GM19240 (cell line): ENCODE measurements around the gene MRPL36.

Experiments used
- DNase-seq: peaks from one replicate; pipeline ENCODE4 v3.0.0; 2011; ENCODE audit warnings: low spot score; ENCODE audit not compliant: insufficient read length

MRPL36 gene

DNA sequence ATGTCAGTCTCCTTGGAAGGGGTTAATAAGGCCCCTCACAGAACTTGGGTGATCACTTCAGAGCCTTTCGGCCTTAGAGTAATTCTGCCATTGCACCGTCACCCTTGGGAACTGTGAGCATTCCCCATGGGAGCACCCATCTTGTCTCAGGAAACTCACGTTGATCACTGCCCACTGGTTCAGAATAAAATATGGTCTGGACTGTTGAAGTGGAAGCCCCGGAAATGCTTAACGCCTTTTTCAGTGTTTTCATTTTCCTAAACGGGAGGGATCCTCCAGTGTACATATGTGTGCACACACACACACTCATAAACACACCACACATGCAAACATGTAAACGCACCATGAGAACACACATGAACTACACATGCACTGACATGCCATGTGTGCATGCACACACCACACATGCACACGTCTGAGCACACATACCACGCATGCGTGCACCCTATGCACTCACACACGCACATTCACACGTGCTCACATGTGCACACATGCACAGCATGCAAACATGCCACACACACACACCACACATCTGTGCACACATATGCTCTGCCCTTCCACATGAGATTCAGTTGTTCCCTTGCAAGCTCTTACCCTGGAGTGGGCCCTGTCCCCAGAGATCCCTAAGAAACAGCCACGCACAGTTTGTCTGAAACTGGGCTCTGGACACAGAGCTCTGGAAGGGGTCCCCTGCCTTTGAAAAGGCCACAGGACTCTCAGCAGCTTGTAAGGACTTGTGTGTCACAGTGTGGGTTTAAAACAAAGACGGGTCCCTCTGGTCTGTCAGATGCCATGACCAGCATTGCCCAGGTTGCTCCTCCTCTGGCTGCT, 17.0 kb downstream of the MRPL36 start:
- no peak for DNase-seq

GRCh38 chr5:1781726-1782384, 17.8 kb downstream of the MRPL36 start:
- DNase-seq, result no peak

GRCh38 chr5:1781107-1781506, 18.5 kb downstream of the MRPL36 start:
- DNase-seq, result no peak

- no peak for DNase-seq
These were observed 19.1 kb downstream of the MRPL36 start for GRCh38 chr5:1780614-1780930.

DNA sequence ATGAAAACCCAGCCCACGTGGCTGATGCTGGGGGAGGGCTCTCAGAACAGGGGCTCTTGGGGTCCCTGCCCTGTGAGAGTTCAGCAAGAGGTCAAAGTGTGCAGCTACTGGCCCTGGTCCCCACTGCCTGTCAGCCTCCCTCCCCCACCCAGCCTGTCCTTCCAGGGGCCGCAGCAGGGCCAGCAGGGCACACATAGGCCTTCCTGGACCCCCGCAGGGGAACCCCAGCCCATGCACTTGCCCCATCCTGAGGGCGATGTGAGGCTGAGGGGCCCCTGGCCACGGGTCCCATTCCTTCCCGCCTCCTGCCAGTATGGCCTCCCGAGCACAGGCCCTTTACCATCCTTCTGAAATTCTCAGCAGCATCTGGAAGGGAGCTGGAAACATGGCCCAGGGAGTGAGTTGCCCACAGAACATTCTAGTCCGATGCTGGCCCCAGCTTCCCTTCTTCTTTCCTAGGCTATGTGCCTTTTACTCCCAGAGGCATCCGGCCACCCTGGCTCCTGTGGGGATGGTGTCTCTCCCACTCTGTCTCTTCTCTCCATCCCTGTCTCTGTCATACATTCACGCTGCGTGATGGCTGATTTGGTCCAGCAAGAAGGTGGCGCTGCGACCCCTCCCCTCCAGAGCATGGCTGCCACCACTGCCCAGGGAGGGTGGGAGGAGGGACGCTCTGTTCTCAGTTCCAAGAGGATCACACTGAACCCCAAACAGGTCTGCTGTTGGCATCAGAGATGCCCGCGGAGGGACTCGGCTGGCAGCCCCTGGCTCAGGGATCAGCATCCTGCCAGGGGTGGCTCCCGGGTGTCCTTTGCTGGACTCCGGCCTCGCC, 19.6 kb downstream of the MRPL36 start:
- no peak for DNase-seq

GRCh38 chr5:1779021-1779680, 20.5 kb downstream of the MRPL36 start:
- DNase-seq, result no peak

DNA sequence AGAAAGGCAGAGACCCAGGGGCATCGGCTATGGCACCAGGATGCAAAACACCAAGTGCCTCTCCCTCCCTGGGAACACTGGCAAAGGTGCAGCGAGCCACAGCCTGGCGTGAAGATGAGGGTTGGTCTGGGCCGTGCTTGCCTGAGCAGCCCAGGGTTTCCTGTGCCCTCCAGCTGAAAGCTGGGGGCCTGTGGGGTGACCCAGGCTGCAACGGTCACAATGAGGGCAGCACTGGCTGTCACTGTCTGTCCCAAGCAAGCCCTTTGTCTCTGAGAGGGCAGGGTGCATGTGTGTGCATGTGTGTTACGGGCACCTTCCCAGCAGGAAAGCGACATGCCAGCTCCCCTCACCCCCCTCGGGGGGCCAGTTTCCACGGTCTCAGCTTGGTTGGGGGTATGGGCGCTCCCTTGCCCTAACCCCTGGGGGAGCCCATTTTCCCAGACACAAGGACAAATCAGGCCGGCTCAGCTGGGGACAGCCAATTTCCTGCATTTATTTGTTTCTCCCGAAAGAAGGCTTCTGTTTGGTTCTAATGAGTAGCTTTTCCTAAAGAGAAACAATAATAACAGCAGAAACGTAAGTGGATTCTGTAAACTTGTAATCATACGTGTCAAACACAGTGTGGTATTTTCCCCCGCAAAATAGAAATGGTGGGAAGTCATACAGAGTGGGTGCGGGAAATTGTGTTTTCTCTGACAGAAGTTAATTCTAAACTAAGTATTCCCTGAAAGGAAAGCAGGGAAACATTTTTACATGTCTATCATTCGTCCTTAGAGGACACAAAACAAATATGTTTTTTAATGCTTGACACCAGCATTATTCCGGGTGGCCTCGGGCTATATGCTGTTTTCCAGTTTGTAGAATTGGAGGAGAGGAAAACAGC, 21.3 kb downstream of the MRPL36 start:
- no peak for DNase-seq

DNA sequence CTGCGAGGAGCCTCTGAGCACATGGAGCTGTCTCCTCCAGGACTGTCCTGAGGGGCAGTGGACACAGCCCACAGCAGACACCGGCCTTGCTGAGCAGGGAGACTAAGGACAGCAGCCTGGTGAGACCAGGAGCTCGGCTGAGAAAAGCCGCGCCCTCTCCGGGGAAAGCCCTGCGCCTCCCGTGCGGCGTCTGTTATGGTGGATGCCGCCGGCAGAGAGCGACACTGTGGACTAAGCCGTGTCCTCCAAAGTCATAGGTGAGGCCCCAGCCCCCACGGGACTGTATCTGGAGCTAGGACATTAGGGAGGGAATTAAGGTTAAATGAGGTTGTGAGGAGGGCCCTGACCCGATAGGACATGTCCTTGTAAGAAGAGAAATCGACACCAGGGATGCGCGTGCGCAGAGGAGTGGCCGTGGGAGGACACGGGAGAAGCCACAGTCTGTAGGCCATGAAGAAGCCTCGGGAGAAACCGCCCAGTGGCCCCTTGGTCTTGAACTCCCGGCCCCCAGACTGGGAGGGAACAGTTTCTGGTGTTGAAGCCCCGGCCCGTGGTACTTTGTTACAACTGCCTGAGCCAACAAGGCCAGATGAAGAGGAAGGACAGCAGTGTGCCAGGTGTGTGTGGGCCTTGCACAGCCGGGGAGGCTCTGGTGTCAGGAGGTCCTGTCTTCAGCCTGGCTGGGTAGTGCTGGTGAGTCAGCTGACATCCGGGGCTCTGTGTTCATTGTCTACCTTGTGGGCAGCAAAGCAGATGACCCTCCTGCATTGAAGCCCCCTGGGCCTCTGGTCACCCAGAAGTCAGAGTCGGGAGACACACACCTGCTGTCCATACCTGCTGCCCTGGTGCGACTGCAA, 22.1 kb downstream of the MRPL36 start:
- DNase-seq, result no peak

GRCh38 chr5:1776831-1777230, 22.8 kb downstream of the MRPL36 start:
- DNase-seq, result no peak

DNA sequence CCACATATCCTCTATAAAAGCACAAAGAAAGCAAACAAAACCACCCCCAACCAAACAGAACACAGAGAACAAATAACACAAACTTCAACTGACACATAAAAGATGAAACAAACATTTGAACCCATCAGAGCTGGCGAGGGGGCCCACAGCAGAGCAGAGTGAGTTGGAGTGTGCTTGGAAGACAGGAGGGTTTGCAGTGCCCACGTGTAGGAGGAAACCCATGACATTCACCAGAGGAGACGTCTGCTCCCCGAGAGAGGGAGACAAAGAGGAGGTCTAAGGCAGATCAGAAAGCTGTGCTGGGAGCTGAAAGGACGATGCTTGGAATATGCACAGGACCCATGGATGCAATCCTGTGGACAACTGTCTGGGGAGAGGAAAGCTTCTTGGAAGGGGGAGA, 27.0 kb downstream of the MRPL36 start:
- DNase-seq, result no peak

DNA sequence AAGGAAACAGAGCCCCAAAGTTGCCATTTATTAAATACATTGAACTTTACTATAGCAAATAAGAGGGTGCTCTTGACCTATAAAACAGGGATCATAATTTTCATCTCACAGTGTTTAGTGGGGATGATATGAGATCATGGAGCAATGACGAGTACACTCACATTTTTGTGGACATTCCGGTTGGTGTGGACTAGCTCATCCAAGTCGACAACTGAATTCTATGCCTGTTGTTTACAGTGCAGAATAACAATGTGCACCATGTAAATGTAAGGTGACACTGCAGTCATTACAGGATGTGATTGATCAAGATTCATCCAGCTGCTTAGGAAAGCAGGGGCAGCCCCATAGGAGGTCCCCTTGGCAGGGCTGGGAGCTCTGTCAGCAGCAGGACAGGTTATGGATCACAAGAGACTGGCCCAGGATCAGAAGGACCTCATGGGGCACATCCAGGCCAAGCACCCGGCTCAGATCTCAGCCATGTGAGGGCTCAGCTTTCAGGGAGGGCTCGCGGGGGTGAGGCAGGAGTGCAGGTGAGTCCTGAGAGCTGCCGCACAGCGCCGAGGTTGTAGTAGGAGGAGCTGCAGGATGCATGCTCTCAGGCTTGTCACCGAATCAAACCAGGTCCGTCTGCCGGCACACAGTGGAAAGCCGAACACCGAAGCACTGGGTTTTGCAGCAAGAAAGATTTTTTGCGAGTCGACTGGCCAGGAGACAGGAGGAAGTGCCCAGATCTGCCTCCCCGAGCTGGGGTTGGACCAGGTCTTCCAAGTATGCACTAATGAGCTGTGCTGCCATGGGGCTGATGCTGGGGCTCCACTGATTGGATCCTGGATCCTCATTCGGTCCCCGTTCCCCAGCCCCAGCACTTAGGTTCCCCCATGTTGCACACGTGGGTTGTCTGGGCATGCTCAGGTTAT, 28.2 kb downstream of the MRPL36 start:
- DNase-seq, result no peak

DNA sequence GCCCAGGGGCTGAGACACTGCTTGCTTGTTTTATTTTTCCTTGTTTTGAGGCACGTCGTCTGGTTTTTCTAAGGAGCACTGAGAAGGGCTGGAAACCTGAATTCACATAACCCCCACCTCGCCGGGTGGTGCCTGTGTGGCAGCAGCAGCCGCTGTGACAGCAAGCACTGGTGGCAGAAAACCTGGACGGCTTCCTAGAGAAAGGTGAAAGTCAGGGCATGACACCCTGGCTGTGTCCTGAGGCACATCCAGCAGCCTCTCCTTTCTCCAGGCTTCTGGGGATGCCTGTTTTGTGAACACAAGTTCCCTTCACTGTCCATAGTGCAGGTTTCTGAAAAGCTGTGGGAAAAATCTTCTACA, 29.2 kb downstream of the MRPL36 start:
- DNase-seq, result no peak

DNA sequence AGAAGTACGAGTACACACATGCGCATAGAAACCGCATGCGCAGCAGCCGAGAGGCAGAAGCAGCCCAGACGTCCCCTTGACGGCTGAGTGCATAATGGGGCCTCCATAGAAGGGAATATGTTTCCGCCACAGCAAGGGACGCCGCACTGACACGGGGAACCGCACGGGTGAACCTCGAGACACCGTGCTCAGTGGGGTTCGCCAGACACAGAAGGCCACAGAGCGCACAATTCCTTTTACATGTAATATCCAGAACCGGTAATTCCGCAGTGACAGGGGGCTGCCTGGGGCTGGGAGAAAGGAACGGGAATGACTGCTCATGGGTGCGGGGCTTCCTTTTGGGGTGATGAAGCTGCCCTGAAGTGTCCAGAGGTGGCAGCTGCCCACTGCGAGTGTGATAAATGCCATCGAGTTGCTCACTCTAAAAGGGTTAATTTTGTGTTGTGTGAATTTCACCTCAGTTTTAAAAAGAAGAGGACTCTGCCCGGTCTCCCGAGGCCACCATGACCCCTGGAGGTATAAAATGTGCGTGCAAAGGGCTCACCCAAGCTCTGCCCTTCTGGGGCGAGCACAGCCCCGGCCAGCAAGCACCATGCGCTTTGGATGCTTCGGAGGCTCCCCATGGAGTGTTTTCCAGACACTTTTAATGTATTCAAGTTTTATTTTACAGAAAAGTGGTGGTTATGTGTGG, 29.7 kb downstream of the MRPL36 start:
- DNase-seq, result no peak

DNA sequence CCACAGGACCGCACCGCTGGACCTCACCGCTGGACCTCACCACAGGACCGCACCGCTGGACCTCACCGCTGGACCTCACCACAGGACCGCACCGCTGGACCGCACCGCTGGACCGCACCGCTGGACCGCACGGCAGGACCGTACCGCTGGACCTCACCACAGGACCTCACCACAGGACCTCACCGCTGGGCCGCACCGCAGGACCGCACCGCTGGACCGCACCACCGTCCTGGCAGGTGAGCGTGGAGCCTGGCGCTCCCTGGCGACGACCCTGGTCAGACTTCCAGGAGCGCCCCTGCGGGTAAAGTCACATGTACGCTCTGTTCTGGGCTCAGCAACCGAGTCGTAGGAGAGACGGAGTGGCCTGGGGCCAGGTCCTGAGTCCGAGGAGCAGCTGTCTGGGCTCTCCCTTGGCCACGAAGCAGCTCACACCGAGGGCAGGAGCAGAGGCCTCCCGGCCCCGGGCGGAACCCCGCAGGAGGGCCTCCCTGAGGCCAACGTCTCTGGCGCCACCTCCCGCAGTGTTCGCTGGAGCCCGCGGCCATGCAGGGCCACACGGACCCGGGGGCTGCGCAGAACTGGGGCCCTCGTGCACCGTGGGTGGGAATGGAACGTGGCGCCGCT, 30.5 kb downstream of the MRPL36 start:
- no peak for DNase-seq

GRCh38 chr5:1768283-1769000, 31.2 kb downstream of the MRPL36 start:
- no peak for DNase-seq

DNA sequence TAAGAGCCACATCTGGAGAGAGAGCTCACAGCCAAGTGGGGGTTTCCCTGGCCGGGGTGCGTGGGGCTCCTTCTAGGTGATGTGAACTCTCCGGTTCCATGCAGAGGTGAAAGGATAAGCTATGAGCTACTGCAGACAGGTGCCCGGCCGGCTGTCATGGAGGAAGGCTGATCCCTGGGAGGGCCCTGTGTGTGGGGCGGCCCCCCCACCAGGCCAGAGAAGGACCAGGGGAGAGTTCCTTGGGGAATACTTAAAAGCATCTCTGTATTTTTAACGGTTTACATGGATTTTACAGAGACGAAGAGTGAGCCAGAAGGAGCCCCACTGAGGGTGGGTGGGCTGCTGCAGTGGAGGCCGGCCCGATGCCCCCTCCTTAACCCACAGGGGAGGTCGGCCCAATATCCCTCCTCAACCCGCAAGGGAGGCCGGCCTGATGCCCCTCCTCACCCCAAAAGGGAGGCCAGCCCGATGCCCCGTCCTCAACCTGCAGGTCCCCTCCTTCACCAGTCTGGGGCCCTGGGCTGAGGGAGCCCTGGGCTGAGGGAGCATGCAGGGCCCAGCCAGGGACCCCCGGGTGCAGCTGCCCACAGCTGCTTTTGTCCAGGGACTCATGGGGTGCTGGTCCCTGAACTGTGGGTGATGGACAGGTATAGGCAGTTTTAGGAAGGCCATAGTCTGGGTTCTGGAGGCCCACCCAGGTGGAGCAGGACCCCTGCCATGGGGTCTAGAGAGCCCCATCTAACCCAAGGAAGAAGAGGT, 31.9 kb downstream of the MRPL36 start:
- DNase-seq, result no peak
